Activated naive CD4-positive, alpha-beta T cell treated with anti-CD3 and anti-CD28 coated beads, Interleukin-2, amount 50 U/mL, for 24 hours (primary cell): ENCODE measurements around the gene SLIRP.
"Not testable (repeated sequence)": the region's sequence is repeated elsewhere in the genome, so short reads cannot be mapped to it uniquely, and the experiment has no call there.

Source experiments
- H3K27ac Mint-ChIP-seq: one replicate; pipeline ENCODE4 v1.8.0; 2021; ENCODE audit warnings: mild to moderate bottlenecking, mixed read lengths
- H3K27me3 Mint-ChIP-seq: one replicate; pipeline ENCODE4 v1.8.0; 2021; ENCODE audit warnings: mixed read lengths
- H3K36me3 Mint-ChIP-seq: one replicate; pipeline ENCODE4 v1.8.0; 2021; ENCODE audit warnings: mixed read lengths
- H3K4me1 Mint-ChIP-seq: one replicate; pipeline ENCODE4 v1.8.0; 2021; ENCODE audit warnings: mixed read lengths
- H3K4me3 Mint-ChIP-seq: one replicate; pipeline ENCODE4 v1.8.0; 2021; ENCODE audit warnings: mild to moderate bottlenecking, mixed read lengths
- H3K9me3 Mint-ChIP-seq: one replicate; pipeline ENCODE4 v1.8.0; 2021; ENCODE audit warnings: mixed read lengths

SLIRP gene

GRCh38 chr14:77707724-77708408 lies at the start of gene SLIRP, which contains the start of gene ALKBH1:
SLIRP (plus strand) TSS chr14:77708103; CDS start chr14:77708112, 9 bp downstream.
ALKBH1 (minus strand) TSS chr14:77708023; CDS start chr14:77708004, 19 bp downstream.
- peak within 1 kb of the TSS; percentile 97 for H3K4me3 Mint-ChIP-seq
- H3K36me3 Mint-ChIP-seq = peaks cover 16% of the 10 kb centered on the region
- no peaks in the 10 kb centered on the region for H3K9me3 Mint-ChIP-seq
- peak within 1 kb of the TSS; percentile 99 for H3K27ac Mint-ChIP-seq
- H3K27me3 Mint-ChIP-seq = no peaks in the 10 kb centered on the region
- H3K4me1 Mint-ChIP-seq = peaks cover 46% of the 10 kb centered on the region

- Mint-ChIP-seq H3K4me3 (no peak overlapping the region), H3K27me3 (no peaks in the 10 kb centered on the region), H3K4me1 (no peaks in the 10 kb centered on the region), H3K36me3 (peaks cover 1% of the 10 kb centered on the region), H3K27ac (no peak overlapping the region), H3K9me3 (no peaks in the 10 kb centered on the region)
These were observed 48.1 kb upstream of the SLIRP start for GRCh38 chr14:77659831-77660230.

DNA sequence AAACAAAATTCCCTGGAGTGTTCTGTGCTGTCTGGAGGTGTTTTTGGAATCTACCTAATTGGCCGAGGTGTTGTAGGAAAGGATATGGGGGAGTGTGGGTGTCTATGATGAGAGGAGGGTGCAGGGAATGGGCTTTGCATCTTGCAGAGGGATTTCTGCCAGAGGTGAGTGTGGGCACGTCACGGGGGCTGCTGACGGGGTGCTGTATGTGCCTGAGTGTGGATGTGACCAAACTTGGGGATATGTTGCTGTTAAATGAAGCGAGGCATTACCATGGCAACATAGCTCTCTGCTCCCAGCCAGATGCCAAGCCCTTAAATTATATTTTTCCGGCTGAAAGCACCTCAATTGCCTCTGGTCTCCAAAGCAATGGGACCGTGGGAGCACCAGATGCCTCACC lies 47.1 kb upstream of the SLIRP start:
- Mint-ChIP-seq H3K4me1 (no peaks in the 10 kb centered on the region), H3K4me3 (no peak overlapping the region), H3K36me3 (peaks cover 1% of the 10 kb centered on the region), H3K27me3 (no peaks in the 10 kb centered on the region), H3K9me3 (no peaks in the 10 kb centered on the region), H3K27ac (no peak overlapping the region)

GRCh38 chr14:77661562-77661961 lies 46.3 kb upstream of the SLIRP start:
- H3K4me1 Mint-ChIP-seq, H3K27ac Mint-ChIP-seq, H3K27me3 Mint-ChIP-seq, H3K4me3 Mint-ChIP-seq, H3K9me3 Mint-ChIP-seq, H3K36me3 Mint-ChIP-seq: not testable (repeated sequence)

GRCh38 chr14:77663293-77663692 lies 44.6 kb upstream of the SLIRP start:
- Mint-ChIP-seq H3K27me3 (no peaks in the 10 kb centered on the region), H3K27ac (no peak overlapping the region), H3K9me3 (no peaks in the 10 kb centered on the region), H3K4me1 (no peaks in the 10 kb centered on the region), H3K4me3 (no peak overlapping the region), H3K36me3 (peaks cover 1% of the 10 kb centered on the region)

DNA sequence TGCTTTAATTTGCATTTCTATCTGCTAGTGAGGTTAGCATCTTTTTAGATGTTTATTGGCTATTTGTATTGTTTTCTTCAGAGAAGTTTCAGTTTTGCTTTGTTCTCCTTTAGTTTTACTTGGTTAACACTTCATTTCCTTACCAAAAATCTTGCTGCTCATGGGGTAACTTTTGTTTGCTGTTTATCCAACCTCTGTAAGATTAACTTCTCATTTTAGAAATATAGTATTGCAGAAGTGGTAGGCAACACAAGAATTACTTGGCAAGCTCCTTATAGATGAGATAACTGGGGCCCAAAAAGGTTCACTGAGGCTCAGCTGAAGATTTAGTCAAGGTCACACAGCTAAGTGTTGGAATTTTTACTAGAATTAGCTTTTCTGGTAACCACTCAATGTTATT lies 40.6 kb upstream of the SLIRP start:
- Mint-ChIP-seq H3K9me3 (no peaks in the 10 kb centered on the region), H3K4me3 (no peak overlapping the region), H3K27ac (no peak overlapping the region), H3K4me1 (no peaks in the 10 kb centered on the region), H3K36me3 (peaks cover 1% of the 10 kb centered on the region), H3K27me3 (no peaks in the 10 kb centered on the region)

- no peaks in the 10 kb centered on the region for H3K4me1 Mint-ChIP-seq
- no peaks in the 10 kb centered on the region for H3K9me3 Mint-ChIP-seq
- no peaks in the 10 kb centered on the region for H3K27me3 Mint-ChIP-seq
- H3K36me3 Mint-ChIP-seq = peaks cover 9% of the 10 kb centered on the region
- no peak overlapping the region for H3K4me3 Mint-ChIP-seq
- H3K27ac Mint-ChIP-seq = no peak overlapping the region
These were observed 34.7 kb upstream of the SLIRP start for GRCh38 chr14:77673193-77673592.

- Mint-ChIP-seq H3K9me3 (no peaks in the 10 kb centered on the region), H3K4me3 (no peak overlapping the region), H3K4me1 (no peaks in the 10 kb centered on the region), H3K36me3 (peaks cover 9% of the 10 kb centered on the region), H3K27me3 (no peaks in the 10 kb centered on the region), H3K27ac (no peak overlapping the region)
These were observed 33.0 kb upstream of the SLIRP start for GRCh38 chr14:77674931-77675330.

GRCh38 chr14:77681196-77682157 lies 26.4 kb upstream of the SLIRP start:
- H3K4me3 Mint-ChIP-seq = no peak overlapping the region
- H3K9me3 Mint-ChIP-seq = no peaks in the 10 kb centered on the region
- H3K27me3 Mint-ChIP-seq = no peaks in the 10 kb centered on the region
- H3K27ac Mint-ChIP-seq = no peak overlapping the region
- H3K4me1 Mint-ChIP-seq = peaks cover 4% of the 10 kb centered on the region
- H3K36me3 Mint-ChIP-seq = peaks cover 6% of the 10 kb centered on the region

DNA sequence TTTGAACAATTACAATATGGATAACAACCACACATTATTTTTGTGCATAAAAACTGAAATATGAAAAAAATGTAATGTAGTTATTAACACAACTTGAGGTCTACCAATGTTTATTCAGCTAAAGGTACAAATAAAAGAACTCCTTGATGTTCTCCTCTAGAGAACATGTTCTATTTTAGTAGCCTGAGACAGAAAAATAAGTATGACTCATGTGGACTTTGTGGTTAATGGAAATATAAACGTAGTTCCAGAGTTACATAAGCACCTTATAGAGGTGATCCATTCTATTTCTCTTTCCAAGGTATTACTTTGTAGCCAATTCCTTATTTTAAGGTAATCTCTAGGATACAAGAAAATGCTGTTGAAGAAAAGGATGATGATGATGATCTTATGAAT lies 25.7 kb upstream of the SLIRP start:
- H3K27me3 Mint-ChIP-seq = no peaks in the 10 kb centered on the region
- H3K36me3 Mint-ChIP-seq = peaks cover 10% of the 10 kb centered on the region
- no peak overlapping the region for H3K27ac Mint-ChIP-seq
- H3K9me3 Mint-ChIP-seq = no peaks in the 10 kb centered on the region
- H3K4me3 Mint-ChIP-seq = no peak overlapping the region
- H3K4me1 Mint-ChIP-seq = peaks cover 4% of the 10 kb centered on the region

- H3K27me3 Mint-ChIP-seq = no peaks in the 10 kb centered on the region
- no peaks in the 10 kb centered on the region for H3K9me3 Mint-ChIP-seq
- no peak overlapping the region for H3K4me3 Mint-ChIP-seq
- peaks cover 22% of the 10 kb centered on the region for H3K36me3 Mint-ChIP-seq
- no peaks in the 10 kb centered on the region for H3K4me1 Mint-ChIP-seq
- no peak overlapping the region for H3K27ac Mint-ChIP-seq
These were observed 16.6 kb upstream of the SLIRP start for GRCh38 chr14:77691259-77691658.

DNA sequence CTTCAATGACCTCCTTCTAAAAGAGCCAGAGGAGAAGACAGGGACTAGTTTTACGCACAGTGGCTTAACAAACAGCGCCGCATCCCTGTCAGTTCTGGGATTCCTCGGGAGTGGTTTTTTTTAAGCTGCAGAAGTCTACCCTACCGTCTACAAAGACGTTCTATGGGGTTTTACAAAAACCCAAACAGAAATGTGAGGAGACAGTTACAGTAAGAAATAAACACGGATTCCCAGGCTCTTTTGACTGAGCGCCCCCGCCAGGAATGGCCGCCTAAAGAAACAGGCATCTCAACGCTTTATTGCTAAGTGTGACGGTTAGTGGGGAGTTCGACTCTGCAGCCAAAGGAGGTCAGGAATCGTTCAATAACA lies 564 bp upstream of the SLIRP start:
- H3K27ac Mint-ChIP-seq = peak overlapping the region; percentile 99
- H3K4me1 Mint-ChIP-seq = peaks cover 43% of the 10 kb centered on the region
- H3K4me3 Mint-ChIP-seq = peak overlapping the region; percentile 97
- H3K36me3 Mint-ChIP-seq = peaks cover 16% of the 10 kb centered on the region
- H3K9me3 Mint-ChIP-seq = no peaks in the 10 kb centered on the region
- H3K27me3 Mint-ChIP-seq = no peaks in the 10 kb centered on the region

GRCh38 chr14:77708749-77709148 lies 846 bp downstream of the SLIRP start:
- H3K4me3 Mint-ChIP-seq = peak overlapping the region; percentile 97
- H3K4me1 Mint-ChIP-seq = peaks cover 49% of the 10 kb centered on the region
- H3K27me3 Mint-ChIP-seq = no peaks in the 10 kb centered on the region
- H3K36me3 Mint-ChIP-seq = peaks cover 16% of the 10 kb centered on the region
- peak overlapping the region; percentile 99 for H3K27ac Mint-ChIP-seq
- no peaks in the 10 kb centered on the region for H3K9me3 Mint-ChIP-seq

DNA sequence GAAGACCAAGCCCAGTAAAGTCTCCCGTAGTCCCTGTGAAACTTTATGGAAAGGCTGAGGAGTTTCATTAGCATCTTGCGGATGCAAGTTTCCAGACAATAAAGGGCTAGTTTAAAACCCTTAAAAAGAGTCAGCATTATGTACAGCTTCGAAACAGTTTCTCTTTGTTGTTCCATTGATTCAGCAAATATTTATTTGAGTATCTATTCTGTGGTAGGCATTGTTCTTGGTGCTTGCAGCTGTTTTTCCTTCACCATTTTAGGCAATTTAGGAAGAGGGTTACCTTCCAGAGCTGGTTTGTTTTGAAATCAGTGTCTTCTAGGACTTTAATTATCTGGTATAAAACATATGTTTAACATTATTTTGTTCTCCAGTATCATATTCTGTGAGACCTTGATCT lies 1.5 kb downstream of the SLIRP start:
- no peaks in the 10 kb centered on the region for H3K9me3 Mint-ChIP-seq
- no peaks in the 10 kb centered on the region for H3K27me3 Mint-ChIP-seq
- H3K4me1 Mint-ChIP-seq = peaks cover 49% of the 10 kb centered on the region
- peaks cover 16% of the 10 kb centered on the region for H3K36me3 Mint-ChIP-seq
- peak overlapping the region; percentile 99 for H3K27ac Mint-ChIP-seq
- H3K4me3 Mint-ChIP-seq = peak overlapping the region; percentile 97

- Mint-ChIP-seq H3K27ac (no peak overlapping the region), H3K36me3 (peaks cover 23% of the 10 kb centered on the region)
These were observed 2.5 kb downstream of the SLIRP start for GRCh38 chr14:77710364-77710763.

DNA sequence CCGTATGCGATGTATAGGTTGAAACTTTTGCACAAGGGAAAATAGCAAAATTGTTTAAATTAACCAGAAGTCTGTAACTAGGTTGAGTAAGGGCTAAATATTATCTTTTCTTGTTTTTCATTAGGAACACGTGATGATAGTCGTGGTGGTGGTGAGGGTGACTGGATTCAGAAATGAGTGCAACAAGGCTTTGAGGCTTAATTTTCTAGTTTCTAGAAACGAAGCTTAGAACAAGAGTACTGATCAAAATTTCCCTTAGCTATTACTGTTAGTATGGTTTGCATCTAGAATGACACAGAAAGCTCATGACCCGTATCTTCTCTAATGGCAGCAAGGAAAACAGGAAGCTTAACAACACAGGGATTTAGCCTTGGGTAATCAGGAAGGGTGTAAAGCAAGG lies 7.0 kb downstream of the SLIRP start:
- H3K4me3 Mint-ChIP-seq = no peak overlapping the region

More at GRCh38 chr14:77710364-77710763, 2.5 kb downstream of the SLIRP start:
- Mint-ChIP-seq H3K9me3 (no peaks in the 10 kb centered on the region), H3K4me1 (peaks cover 53% of the 10 kb centered on the region), H3K27me3 (no peaks in the 10 kb centered on the region), H3K4me3 (peak overlapping the region; percentile 97)

More for the DNA sequence above, 7.0 kb downstream of the SLIRP start:
- peak overlapping the region; percentile 97 for H3K27ac Mint-ChIP-seq
- H3K4me1 Mint-ChIP-seq = peaks cover 27% of the 10 kb centered on the region
- peaks cover 21% of the 10 kb centered on the region for H3K36me3 Mint-ChIP-seq
- H3K27me3 Mint-ChIP-seq = no peaks in the 10 kb centered on the region
- no peaks in the 10 kb centered on the region for H3K9me3 Mint-ChIP-seq
